Endothelial cell of umbilical vein (primary cell): ENCODE results near the gene ACE. TPM values are rescaled to one million over a fixed set of nuclear protein-coding genes. Genes with fewer than 3 reads are reported as not detected.

ENCODE experiments used
- BruUV-seq: library from RNA; stranded (reverse); fragments of 400-500 nt; replicated peaks from 2 replicates; lab custom pipeline; 2021; lab: Mats Ljungman, UMichigan
- CTCF ChIA-PET: fragments of 300-600, 350-600 bp; sonication (Branson Sonifier 250); formaldehyde crosslinking; loops from one replicate; lab custom pipeline; 2021; ENCODE audit warnings: antibody characterized with exemption, inconsistent platforms; lab: Charles Lee
- POLR2A ChIA-PET: fragments of 300-600, 350-600 bp; sonication (Branson Sonifier 250); formaldehyde crosslinking; loops from one replicate; lab custom pipeline; 2021; ENCODE audit warnings: antibody characterized with exemption, inconsistent platforms; lab: Charles Lee
- DNase-seq: peaks from one replicate; pipeline ENCODE4 v3.0.0-alpha.2; 2011; ENCODE audit warnings: low read depth, low spot score
- FAIRE-seq: peaks from 2 replicates; lab custom pipeline; 2011; peaks lifted over from hg19 to GRCh38; lab: Jason Lieb, UNC
- H2AFZ ChIP-seq: 2 replicates; pipeline ENCODE4 v1.6.0; 2012; ENCODE audit warnings: low read depth, low read length, control low read depth, inconsistent platforms
- H3K27ac ChIP-seq: 2 replicates; pipeline ENCODE4 v1.5.1; 2011; ENCODE audit warnings: low read depth, mild to moderate bottlenecking, control low read depth, low read length, moderate library complexity; ENCODE audit not compliant: insufficient read depth
- H3K27me3 ChIP-seq, 2 experiments: 2 replicates each; pipeline versions ENCODE4 v1.6.0 to v1.6.1; 2011; ENCODE audit warnings: low read length in 2 of 2, mixed read lengths in 1 of 2; ENCODE audit not compliant: control insufficient read depth in 2 of 2, insufficient read depth in 2 of 2
- H3K36me3 ChIP-seq, 2 experiments: 2 replicates in 1 of 2; 3 replicates in 1 of 2; pipeline ENCODE4 v1.5.1; 2011; ENCODE audit warnings: low read length in 2 of 2, mild to moderate bottlenecking in 1 of 2, moderate library complexity in 1 of 2; ENCODE audit not compliant: control insufficient read depth in 2 of 2, insufficient read depth in 2 of 2; ENCODE audit errors: extremely low read depth in 1 of 2
- H3K4me1 ChIP-seq: 3 replicates; pipeline ENCODE4 v1.5.1; 2011; ENCODE audit warnings: mild to moderate bottlenecking, low read length; ENCODE audit not compliant: control insufficient read depth, insufficient read depth; ENCODE audit errors: extremely low read depth
- H3K4me2 ChIP-seq: 2 replicates; pipeline ENCODE4 v1.6.1; 2011; ENCODE audit warnings: low read length, control low read depth, mixed read lengths; ENCODE audit not compliant: insufficient read depth
- H3K4me3 ChIP-seq, 3 experiments: fragments of 200-600 bp in 1 of 3; sonication (generic), shearing (Covaris generic) in 1 of 3; replicated peaks in 1 of 3; 2 replicates each; pipeline ENCODE4 v1.5.1; 2011 to 2016; ENCODE audit warnings: control low read depth in 3 of 3, low read length in 3 of 3, mild to moderate bottlenecking in 2 of 3, inconsistent platforms in 1 of 3, low read depth in 1 of 3, moderate library complexity in 1 of 3; ENCODE audit not compliant: insufficient read depth in 1 of 3
- H3K79me2 ChIP-seq: 2 replicates; pipeline ENCODE4 v1.6.0; 2012; ENCODE audit warnings: low read length, inconsistent platforms; ENCODE audit not compliant: control insufficient read depth, insufficient read depth
- H3K9ac ChIP-seq: replicated peaks from 2 replicates; pipeline ENCODE3; 2011; ENCODE audit warnings: low read length, control low read depth; ENCODE audit not compliant: insufficient read depth; ENCODE audit errors: extremely low read depth
- H3K9me1 ChIP-seq: replicated peaks from 3 replicates; pipeline ENCODE4 v1.6.0; 2011; ENCODE audit warnings: mild to moderate bottlenecking, low read length; ENCODE audit not compliant: control insufficient read depth, insufficient read depth; ENCODE audit errors: extremely low read depth
- H3K9me3 ChIP-seq: replicated peaks from 2 replicates; pipeline ENCODE4 v1.5.1; 2012; ENCODE audit warnings: low read length, inconsistent platforms; ENCODE audit not compliant: control insufficient read depth, insufficient read depth
- H4K20me1 ChIP-seq: replicated peaks from 2 replicates; pipeline ENCODE3; 2011; ENCODE audit warnings: mild to moderate bottlenecking, low read length; ENCODE audit not compliant: control insufficient read depth, insufficient read depth; ENCODE audit errors: extremely low read depth
- CTCF ChIP-seq, 2 donors: IDR thresholded peaks; 1 replicate in 1 of 2; 2 replicates in 1 of 2; pipeline ENCODE4 v1.5.1; 2011; ENCODE audit warnings: low read length in 2 of 2, mild to moderate bottlenecking in 2 of 2, moderate library complexity in 2 of 2, control low read depth in 1 of 2, inconsistent platforms in 1 of 2, low read depth in 1 of 2; ENCODE audit not compliant: insufficient read depth in 1 of 2; ENCODE audit errors: extremely low read depth in 1 of 2
- EZH2 ChIP-seq: IDR thresholded peaks from 2 replicates; pipeline ENCODE4 v1.6.1; 2012; ENCODE audit warnings: borderline replicate concordance, low read depth, mild to moderate bottlenecking, moderate library complexity, low read length, inconsistent platforms; ENCODE audit not compliant: severe bottlenecking
- FOS ChIP-seq: IDR thresholded peaks from 2 replicates; pipeline ENCODE4 v1.6.1; 2011; ENCODE audit warnings: mild to moderate bottlenecking, low read length, moderate library complexity, borderline replicate concordance; ENCODE audit not compliant: insufficient read depth
- GATA2 ChIP-seq: IDR thresholded peaks from 2 replicates; pipeline ENCODE4 v1.7.0; 2011; ENCODE audit warnings: low read depth, mild to moderate bottlenecking, moderate library complexity, mixed read lengths, low read length; ENCODE audit not compliant: insufficient read length, insufficient read depth
- JUN ChIP-seq: IDR thresholded peaks from 2 replicates; pipeline ENCODE4 v1.6.1; 2011; ENCODE audit warnings: borderline replicate concordance, low read depth; ENCODE audit not compliant: insufficient read length, insufficient read depth
- MAX ChIP-seq: IDR thresholded peaks from 2 replicates; pipeline ENCODE4 v1.6.1; 2011; ENCODE audit not compliant: insufficient read depth, insufficient read length
- MYC ChIP-seq: IDR thresholded peaks from one replicate; pipeline ENCODE4 v1.6.1; 2011; ENCODE audit warnings: mild to moderate bottlenecking, low read depth, low read length
- POLR2A ChIP-seq: IDR thresholded peaks from 2 replicates; pipeline ENCODE4 v1.6.1; 2012; ENCODE audit warnings: low read depth, mild to moderate bottlenecking, control low read depth, low read length
- POLR2AphosphoS5 ChIP-seq: IDR thresholded peaks from 2 replicates; pipeline ENCODE4 v1.6.1; 2012; ENCODE audit warnings: low read depth, mild to moderate bottlenecking, control low read depth, low read length, moderate library complexity; ENCODE audit not compliant: insufficient read depth
- dilution Hi-C: fragments of 300-500 bp; cut with MboI; formaldehyde crosslinking; loops from one replicate; pipeline ENCODE4 v1.15.0; 2019; ENCODE audit warnings: low sequenced_read_pairs; ENCODE audit not compliant: extremely low pct_ligation_motif_present
- intact Hi-C: fragments of 100-400 bp; cut with micrococcal nuclease; formaldehyde crosslinking; loops from one replicate; pipeline ENCODE4 v1.10.0; 2022
- polyA plus RNA-seq, 4 experiments: library from polyadenylated mRNA; depleted of rRNA in 3 of 4; stranded (reverse) in 3 of 4; unstranded in 1 of 4; fragments of >200 nt; gene quantifications; 2 replicates each; pipeline versions ENCODE4 v1.2.1 to v1.2.3, GENCODE V29; 2011 to 2012; ENCODE audit warnings: missing spikeins in 1 of 4
- total RNA-seq: library from RNA; stranded (reverse); gene quantifications from 2 replicates; pipeline ENCODE4 v1.2.3, GENCODE V29; 2021

ACE gene
- total and polyA plus RNA-seq, 2 donors (not counting 3 experiments of a cell fraction or from before 2014, with no cell fraction given), result 63.4 to 207 TPM

GRCh38 chr17:63480192-63480784 is 3.4 kb downstream of the ACE start:
- no peaks in the 10 kb centered on the region for H4K20me1 ChIP-seq
- dilution Hi-C loops (no loop called here), intact Hi-C loops (no loop called here)
- no peak for FAIRE-seq
- BruUV-seq, result no TSS peak
- no peak overlapping the region for H3K4me2 ChIP-seq
- no peak overlapping the region for H3K4me3 ChIP-seq
- ChIA-PET CTCF (interaction anchor here (0.7 to 11.1 kb wide), 13 partner anchors 8 to 808 kb away, joined by 3 to 540 read pairs (median 12); partner anchors contain the start of genes CYB561 and KCNH6), POLR2A (no interaction called here)
- H3K4me1 ChIP-seq, result peaks cover 14% of the 10 kb centered on the region
- TF ChIP-seq POLR2A, result no peak
- no peak for TF ChIP-seq JUN
- TF ChIP-seq MAX, result no peak
- TF ChIP-seq CTCF (IDR thresholded peaks at IDR 0.05; ENCODE audit: extremely low read depth in 1 of 2, insufficient read depth in 1 of 2, low read depth in 1 of 2, low read length in 2 of 2), result no peak
- TF ChIP-seq FOS, result no peak
- no peak for TF ChIP-seq MYC
- TF ChIP-seq GATA2, result no peak
- TF ChIP-seq EZH2, result no peak
- no peak for TF ChIP-seq POLR2AphosphoS5
- H3K36me3 ChIP-seq, result peaks cover 0 to 49% of the 10 kb centered on the region in 2 experiments
- H3K9me1 ChIP-seq, result no peaks in the 10 kb centered on the region
- no peaks in the 10 kb centered on the region for H3K9me3 ChIP-seq
- no peak for DNase-seq
- no peak overlapping the region for H3K27ac ChIP-seq
- no peak overlapping the region for H2AFZ ChIP-seq
- no peaks in the 10 kb centered on the region for H3K27me3 ChIP-seq
- H3K79me2 ChIP-seq, result no peaks in the 10 kb centered on the region
- H3K9ac ChIP-seq, result no peak overlapping the region
